GM19099 (cell line): ENCODE results near the gene EEPD1.

Experiments
- POLR2A ChIP-seq: IDR thresholded peaks from 3 replicates; pipeline ENCODE4 v1.6.1; 2011; ENCODE audit warnings: low read depth; ENCODE audit not compliant: insufficient read length; ENCODE audit errors: extremely low read depth

The EEPD1 gene

DNA sequence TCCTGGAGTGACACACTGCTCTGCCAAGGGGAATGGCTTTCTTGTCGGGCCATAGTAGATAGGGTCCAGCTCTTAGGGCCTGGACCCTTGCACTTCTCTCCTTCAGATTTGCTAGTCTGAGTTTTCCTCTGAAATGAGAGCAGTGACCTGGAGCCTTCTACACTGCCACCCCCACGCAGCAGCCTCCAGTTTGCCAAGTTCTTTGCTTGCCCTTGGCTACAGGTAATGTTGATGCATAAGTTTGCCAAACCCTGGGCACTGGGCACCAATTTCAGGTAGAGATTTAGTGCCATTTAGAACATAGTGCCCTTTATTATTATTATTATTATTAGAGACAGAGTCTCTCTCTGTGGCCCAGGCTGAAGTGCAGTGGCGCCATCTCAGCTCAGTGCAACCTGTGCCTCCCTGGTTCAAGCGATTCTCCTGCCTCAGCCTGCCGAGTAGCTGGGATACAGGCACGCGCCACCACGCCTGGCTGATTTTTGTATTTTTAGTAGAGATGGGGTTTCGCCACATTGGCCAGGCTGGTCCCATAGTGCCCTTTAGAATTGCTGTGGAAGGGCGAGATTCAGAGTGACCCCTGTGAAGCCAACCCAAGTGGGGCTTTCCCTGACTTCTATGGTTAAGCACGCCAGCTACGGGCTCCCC, 14.5 kb downstream of the EEPD1 start:
- TF ChIP-seq POLR2A = no peak

DNA sequence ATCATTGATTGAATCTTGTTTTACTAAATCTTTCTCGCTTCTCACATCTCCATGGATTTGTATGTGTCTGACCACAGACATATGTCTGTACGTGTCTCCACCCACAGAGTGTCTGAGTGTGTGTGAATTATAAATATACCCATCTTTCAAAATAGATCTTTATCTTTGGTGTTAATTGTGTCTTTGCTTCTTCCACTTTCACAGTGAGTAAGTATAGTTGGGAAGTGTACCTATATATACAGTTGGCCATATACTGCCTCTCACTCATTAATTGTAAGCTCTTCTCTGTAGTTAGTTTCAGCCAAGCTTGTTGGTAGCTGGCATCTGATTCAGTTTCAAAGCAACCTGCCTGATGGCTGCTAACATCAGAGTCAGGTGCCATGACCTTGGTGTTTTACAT, 18.4 kb downstream of the EEPD1 start:
- no peak for TF ChIP-seq POLR2A

DNA sequence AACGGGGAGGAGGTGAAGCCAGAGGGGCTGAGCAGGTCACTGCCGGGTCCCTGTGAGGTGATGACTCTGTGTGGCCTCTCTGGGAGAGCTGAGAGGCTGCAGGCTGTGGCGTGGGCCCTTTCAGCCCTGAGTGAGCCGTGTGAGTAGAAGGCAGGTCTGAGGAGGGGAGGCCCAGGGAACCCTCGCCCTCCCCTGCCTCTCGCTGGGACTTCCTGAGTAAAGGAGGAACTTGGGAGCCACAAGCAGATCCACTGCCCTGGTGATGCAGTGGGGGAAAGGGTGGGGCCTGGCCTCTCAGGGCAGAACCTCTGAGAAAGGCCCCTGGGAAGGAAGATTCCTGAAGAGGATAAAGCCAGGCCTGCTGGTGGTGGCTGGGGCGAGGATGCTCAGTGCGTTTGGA, 22.8 kb downstream of the EEPD1 start:
- no peak for TF ChIP-seq POLR2A

DNA sequence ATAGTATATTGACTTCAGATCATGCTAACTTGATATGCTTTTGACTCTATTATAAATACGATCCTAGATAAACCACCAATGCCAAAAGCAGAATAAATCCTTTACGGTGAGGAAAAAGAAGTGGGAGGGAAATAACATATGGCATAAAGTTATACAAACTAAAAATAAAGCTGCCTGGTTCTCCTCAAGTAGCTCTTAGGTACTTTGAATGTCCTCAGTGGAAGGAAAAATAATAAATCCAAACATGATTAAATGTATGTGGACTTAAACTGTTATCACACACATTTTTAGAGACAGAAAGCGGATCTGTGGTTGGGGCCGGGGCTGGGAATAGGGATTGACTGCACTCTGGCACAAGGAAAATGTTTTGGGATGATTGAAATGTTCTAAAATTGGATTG, 23.6 kb downstream of the EEPD1 start:
- no peak for TF ChIP-seq POLR2A

DNA sequence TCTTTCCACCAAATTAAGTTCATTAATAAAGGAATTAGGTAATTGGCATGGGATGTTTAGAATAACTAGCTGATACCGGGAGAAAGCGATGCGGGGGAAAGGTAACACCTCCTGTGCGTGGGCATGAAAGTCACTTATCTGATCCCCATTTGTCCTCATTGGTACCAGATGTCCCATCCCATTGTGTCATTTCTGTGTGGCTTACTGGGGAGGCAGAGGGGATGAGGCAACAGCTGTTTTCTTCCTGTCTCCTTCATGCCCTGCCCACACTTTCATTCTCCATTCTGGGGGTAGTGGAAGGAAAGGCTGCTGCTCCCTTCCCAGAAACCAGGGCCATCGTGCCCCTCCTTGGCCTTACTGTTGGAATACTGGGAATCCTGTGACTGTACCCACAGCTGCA, 27.1 kb downstream of the EEPD1 start:
- no peak for TF ChIP-seq POLR2A

DNA sequence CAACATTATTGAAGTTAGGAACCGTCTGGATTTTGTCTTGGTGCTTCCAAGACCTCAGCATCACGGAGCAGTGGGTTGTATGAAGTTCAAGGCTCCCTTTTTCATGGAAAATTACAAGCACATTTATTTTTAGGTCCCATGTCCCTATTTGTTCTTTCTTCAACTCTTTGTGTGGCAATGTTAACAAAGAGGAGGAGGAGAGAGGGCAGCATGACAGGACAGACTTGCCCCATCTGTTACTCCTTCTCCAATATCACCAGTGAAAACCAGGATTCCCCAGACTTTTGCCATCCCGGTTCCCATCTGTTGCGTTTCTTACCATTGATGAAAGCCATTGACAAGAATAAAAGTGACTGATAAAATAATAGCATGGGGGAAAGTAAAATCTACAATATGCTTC, 28.6 kb downstream of the EEPD1 start:
- TF ChIP-seq POLR2A = no peak

DNA sequence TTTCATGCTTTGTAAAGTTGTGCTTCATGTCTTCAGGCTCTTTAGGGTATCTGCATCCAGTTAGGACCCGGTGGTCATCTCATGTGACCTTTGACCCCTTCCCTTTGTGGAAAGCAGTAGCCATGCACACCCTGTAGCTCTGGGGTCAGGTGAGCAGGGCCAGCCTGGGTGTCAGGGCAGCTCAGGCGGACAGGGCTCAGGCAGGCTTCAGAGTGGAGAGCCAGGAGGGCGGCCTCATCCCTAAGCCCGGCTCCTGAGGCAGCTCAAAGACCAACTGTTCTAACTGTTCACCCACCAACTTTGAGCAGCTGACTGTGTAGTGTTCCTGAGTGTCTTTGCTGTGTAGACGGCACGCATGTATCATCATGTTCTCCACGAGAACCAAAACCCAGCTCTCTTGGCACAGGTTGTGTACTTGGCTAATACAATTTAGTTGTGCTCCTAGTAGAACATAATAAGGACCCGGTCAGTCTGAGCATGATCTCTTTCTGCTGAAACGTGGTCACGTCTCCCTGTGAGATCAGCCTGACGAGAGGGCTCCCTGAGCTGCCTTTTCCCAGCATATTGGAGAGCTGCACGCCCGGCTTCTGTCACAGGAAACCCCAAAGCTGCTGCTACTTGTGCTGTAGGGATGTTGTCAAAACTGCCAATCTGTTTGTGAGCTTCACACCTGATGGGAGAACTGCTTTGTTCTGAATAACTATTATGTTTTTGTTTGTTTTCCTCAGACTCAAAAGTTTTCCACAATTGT, 30.0 kb downstream of the EEPD1 start:
- TF ChIP-seq POLR2A = no peak

DNA sequence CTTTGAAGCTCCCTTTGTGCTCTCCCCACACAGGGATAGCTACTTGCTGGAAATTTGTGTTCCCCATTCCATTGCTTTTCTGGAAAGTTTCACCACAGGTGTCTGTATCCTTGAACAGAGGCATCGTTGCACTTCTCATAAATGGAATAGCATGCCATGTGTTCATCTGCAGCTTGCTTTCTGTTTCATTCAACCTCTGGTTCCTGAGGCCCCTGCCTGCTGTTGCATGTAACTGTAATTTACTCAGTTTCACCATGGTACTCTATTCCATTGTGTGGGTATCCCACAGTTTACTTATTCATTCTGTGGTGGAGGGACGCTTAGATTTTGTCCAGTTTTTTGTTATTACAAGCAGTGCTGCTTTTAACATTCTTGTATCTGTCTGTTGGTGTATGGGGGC, 32.0 kb downstream of the EEPD1 start:
- TF ChIP-seq POLR2A = no peak

DNA sequence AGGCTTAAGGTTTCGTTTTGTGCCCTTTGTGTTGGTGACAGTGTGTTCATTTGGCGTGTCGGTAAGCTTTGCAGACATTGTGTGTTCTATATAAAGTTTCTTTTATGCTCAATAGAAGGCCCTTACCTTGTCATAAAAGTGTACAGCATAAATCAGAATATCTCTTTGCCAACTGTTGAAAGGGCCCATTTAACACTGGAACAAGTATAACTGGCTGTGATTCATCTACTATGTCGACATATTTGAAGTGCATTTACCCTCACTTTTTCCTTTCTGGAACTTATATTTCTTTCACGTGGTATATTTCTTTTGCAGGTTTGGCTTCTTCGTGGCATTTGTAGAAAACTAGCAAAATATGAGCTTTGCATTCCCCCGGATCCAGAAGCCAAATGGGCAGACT, 32.7 kb downstream of the EEPD1 start:
- no peak for TF ChIP-seq POLR2A

DNA sequence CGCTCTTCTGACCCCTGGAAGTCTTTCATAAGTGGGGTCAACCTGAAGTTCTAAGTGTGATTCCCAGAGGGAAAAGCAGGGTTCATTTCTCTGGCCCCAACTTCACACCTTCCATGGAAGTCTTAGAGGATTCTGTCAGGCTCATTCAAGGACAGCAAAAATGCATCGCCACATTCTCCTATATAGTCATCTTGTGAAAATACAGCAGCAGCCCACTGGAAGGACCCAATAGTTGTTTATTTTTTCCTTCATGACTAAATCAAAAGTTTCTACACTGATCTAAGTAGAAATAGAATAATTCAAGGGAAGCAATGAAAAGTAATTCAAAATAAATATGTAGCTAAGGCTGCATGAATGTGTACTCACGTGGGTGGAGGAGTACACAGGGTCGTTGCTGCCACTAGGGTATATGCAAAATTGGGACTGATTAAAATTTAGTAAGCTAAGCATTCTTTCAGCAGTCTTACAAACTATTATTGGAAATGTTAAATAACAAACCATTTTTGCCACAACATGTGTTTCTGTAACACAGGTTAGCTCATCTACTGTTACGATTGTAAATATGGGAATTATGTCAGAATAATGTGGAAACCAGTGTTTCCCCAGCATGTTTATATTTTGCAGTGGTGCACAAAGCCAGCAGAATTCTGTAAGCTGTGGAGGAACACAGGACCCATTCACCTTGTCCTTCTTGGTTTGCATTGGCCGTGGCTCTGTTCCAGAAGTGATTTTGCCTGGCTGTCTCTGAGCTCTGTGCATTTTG, 33.5 kb downstream of the EEPD1 start:
- no peak for TF ChIP-seq POLR2A

DNA sequence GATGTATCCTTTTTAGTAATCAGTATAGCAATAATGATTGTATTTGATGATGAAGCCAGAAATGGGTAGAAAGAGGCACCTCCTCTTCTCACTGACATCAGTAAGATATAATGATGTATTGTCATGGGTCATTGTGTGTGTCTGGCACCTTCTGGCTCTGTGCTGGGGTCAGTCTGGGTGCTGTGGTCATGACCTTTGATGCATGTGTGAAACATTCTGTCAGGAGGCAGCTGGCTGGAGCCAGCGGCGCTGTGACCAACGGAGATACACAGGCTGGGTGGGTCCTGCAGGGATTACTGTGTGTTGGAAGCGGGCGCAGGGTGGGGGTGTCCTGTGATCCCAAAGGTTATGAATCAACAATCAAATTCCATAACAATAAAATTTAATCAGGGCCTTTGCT, 35.2 kb downstream of the EEPD1 start:
- TF ChIP-seq POLR2A = no peak

DNA sequence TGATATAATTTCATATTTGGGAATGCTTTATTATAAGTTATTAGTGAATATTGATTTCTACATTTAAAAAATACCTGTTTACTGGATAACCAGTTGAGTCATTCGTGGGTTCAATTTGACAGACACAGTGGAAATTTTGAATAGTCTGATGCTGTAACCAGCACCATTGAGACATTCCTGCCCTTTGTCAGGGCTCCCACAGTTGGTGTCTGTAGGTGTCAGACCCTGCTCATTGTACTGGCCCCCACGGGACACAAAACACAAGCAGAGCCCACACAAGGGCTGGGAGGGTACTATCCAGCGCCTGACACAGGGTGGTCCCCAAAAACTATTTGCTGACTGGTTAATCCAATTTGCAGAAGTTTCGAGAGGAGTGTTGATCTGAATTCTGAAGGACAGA, 35.9 kb downstream of the EEPD1 start:
- no peak for TF ChIP-seq POLR2A

DNA sequence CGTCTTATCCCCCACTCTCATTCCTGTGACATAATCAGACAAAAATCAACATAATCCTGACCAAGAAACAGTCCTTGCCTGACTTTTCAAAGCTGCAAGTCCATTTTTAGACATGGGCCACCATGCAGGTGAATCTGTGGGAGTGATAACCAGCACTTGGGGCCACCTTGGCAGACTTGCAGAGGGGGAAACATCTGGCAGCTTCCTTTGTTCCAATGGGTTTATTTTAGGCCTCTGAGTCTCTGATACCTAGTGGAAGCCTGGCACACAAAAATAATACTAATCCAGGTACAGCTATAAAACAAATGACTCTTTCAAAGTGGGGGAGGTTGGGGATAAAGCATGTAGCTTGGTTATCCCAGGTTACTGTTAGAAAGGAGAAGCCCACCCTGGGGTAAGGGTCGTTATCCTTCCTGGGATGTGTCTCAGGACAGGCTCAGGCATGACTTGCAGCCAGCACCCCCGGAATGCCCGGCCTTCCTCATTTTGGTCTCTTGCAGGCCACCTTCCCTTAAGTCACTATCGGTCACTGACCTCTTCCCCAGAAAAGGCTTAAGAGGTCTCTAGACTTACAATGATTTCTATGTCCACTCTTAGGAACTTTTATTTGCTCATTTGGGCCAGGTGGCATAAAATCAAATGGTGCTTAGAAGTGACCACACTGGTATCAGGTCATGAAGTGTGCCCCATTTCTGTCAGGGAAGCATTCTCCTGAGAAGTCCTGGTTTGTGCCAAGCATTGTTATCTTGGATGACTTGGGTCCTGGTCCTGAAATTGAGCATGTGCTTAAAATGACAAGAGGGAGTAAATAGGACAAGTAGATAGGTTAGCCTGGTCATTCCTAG, 37.6 kb downstream of the EEPD1 start:
- no peak for TF ChIP-seq POLR2A

DNA sequence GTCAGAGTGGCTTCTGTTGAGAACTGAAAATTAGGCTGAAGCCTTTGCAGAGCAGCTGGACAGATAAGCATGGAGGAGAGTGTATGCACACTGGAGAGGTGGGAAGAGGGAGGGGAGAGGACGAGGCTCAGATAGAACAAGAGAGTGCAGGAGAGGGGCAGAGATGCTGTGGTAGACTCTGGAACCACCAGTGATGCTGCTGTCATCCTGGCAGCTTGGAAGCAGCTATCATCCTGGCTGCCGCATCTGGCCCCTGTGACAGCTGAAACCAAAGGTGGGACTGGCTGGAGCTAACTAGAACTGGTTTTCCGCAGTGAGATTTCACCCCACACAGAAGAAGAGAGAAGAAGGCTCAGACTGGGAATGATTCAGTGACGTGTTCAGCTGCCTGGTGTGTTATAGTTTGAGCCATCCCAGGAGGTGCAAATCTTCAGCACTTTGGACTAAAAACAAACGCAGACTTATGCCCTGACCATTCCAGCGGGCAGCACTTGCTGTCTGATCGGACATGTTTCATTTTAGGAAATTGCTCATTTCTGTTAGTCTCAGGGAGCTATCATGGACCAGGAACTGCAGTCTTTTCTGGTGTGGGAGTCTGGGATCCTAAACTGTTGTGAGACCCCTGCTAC, 38.4 kb downstream of the EEPD1 start:
- no peak for TF ChIP-seq POLR2A
